22Rv1 (cell line): Measurements from ENCODE around the gene MMP7.

Source experiments
- H3K27ac ChIP-seq: fragments of 450-650 bp; 2 replicates; pipeline ENCODE4 v1.5.1; 2017
- ZFX ChIP-seq: fragments of 450-650 bp; IDR thresholded peaks from 2 replicates; pipeline ENCODE4 v1.6.1; 2017; ENCODE audit warnings: antibody characterized with exemption, borderline replicate concordance
- TF ChIP-seq, protein P1 (sequence below): fragments of 450-650 bp; IDR thresholded peaks from 2 replicates; pipeline ENCODE4 v1.5.1; 2017; ENCODE audit warnings: mild to moderate bottlenecking

Gene MMP7

GRCh38 chr11:102544594-102544993 is 14.0 kb upstream of the MMP7 start:
- TF ChIP-seq, protein P1, sequence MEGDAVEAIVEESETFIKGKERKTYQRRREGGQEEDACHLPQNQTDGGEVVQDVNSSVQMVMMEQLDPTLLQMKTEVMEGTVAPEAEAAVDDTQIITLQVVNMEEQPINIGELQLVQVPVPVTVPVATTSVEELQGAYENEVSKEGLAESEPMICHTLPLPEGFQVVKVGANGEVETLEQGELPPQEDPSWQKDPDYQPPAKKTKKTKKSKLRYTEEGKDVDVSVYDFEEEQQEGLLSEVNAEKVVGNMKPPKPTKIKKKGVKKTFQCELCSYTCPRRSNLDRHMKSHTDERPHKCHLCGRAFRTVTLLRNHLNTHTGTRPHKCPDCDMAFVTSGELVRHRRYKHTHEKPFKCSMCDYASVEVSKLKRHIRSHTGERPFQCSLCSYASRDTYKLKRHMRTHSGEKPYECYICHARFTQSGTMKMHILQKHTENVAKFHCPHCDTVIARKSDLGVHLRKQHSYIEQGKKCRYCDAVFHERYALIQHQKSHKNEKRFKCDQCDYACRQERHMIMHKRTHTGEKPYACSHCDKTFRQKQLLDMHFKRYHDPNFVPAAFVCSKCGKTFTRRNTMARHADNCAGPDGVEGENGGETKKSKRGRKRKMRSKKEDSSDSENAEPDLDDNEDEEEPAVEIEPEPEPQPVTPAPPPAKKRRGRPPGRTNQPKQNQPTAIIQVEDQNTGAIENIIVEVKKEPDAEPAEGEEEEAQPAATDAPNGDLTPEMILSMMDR, result no peak
- TF ChIP-seq ZFX, result no peak
- no peak overlapping the region for H3K27ac ChIP-seq

DNA sequence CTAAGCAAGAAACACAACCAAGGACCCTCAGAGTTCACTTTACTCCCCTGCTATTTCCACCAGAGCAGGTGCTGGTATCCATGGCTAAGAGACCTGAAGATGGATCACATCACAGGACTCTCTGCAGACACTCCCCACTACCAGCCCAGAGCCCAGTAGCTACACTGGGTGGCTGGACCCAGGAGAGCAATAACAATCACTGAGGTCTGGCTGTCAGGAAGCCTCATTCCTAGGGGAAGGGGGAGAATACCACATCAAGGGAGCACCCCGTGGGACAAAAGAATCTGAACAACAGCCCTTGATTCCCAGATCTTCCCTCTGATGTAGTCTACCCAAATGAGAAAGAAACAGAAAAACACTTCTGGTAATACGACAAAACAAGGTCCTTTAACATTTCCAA is 9.0 kb upstream of the MMP7 start:
- TF ChIP-seq ZFX, result no peak
- TF ChIP-seq, protein P1, result no peak
- no peak overlapping the region for H3K27ac ChIP-seq

DNA sequence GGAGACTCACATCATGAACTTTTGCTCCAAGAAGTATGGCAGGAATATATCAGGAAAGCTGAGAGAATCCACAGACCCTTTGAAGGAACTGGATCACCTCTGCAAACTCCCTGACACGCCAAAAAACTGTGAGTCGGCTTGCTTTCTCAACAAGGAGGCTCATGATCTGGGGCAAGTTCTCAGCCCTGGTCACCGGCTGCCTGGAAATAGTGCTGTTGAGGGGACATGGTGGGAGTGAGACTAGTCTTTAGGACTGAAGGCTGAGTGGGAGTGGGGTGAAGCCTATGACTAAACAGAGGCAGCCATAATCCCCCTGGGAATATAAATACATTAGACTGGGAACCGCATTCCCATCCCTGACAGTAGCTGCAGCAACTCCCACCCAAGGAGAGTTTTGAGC is 8.4 kb upstream of the MMP7 start:
- no peak for TF ChIP-seq ZFX
- TF ChIP-seq, protein P1, result no peak
- H3K27ac ChIP-seq, result no peak overlapping the region

DNA sequence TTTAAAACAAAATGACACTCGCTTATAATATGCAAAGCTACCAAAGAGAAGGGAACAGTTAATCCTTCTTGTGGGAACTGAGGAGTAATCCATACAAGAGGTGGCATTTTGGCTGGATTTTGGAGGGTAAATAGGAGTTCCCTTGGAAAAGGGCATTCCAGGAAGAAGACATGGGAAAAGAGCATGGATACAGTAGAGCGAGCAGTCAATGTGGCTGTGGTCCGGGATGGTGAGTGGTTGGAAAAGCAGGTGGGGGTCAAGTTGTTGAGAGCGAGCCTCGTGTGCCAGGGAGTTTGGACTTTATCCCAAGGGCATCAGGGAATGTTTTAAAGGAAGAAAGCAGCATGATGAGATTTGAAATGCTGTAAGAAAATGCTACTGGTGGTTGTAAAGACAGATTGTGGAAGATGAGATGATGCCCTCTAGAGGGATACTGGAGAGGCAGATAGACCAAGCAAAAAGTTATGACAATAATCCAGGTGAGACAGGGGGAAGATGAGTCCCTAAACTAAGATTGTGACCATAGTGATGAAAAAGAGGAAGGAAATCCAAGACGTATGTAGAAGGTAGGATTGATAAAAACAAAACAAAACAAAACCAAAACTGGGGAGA is 3.8 kb upstream of the MMP7 start:
- TF ChIP-seq, protein P1, result peak; percentile 41; the same call in 1 of the 2 replicates
- no peak for TF ChIP-seq ZFX
- no peak overlapping the region for H3K27ac ChIP-seq

DNA sequence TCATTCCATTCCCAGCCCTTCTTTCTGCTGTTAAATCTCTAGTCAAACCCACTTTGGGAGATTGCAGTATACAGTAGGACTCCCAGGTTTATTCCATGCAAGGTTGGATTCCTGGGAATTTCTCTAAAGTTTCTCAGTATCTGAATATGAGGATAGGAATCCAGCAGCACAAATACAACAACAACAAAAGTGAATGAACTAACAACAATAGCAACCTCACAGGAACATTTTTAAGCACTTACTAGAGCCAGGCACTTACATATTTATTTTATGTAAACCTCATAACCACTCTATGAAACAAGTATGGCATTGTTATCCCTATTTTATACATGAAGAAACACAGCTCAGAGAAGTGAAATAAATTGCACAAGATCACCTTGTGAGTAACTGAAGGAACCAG is 1.9 kb downstream of the MMP7 start:
- H3K27ac ChIP-seq, result no peak overlapping the region
- TF ChIP-seq, protein P1, result no peak
- no peak for TF ChIP-seq ZFX

DNA sequence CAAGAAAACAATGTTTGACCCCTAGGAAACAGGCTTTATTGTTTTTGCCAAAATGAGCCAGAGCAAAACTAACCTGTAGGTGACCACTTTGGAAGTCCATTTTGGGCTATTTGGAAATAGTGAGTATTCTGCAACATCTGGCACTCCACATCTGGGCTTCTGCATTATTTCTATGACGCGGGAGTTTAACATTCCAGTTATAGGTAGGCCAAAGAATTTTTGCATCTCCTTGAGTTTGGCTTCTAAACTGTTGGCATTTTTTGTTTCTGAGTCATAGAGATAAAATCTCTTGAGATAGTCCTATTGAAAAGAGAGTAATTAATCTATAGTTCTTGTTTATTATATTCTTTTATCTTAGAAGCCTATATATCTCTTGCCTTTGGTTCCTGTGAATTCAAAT is 2.9 kb downstream of the MMP7 start:
- no peak overlapping the region for H3K27ac ChIP-seq
- TF ChIP-seq ZFX, result no peak
- TF ChIP-seq, protein P1, result no peak

- TF ChIP-seq, protein P1, result no peak
- TF ChIP-seq ZFX, result no peak
- H3K27ac ChIP-seq, result no peak overlapping the region
Measured at GRCh38 chr11:102527041-102527440, 3.5 kb downstream of the MMP7 start.
